HEK293 (cell line): ENCODE measurements around the gene NECAB3.

Experiments
- BCL11B ChIP-seq: fragments of 450-650 bp; formaldehyde crosslinking; IDR thresholded peaks from 2 replicates; pipeline ENCODE4 v1.5.1; 2016; ENCODE audit warnings: low read depth, missing biosample characterization, missing genetic modification characterization
- EGR2 ChIP-seq: fragments of 450-650 bp; formaldehyde crosslinking; IDR thresholded peaks from 2 replicates; pipeline ENCODE4 v1.5.1; 2016; ENCODE audit warnings: low read depth, missing biosample characterization, missing genetic modification characterization
- GLIS1 ChIP-seq: fragments of 450-650 bp; formaldehyde crosslinking; IDR thresholded peaks from 2 replicates; pipeline ENCODE4 v1.5.1; 2016; ENCODE audit warnings: missing biosample characterization, missing genetic modification characterization
- KLF9 ChIP-seq: fragments of 450-650 bp; formaldehyde crosslinking; IDR thresholded peaks from 2 replicates; pipeline ENCODE4 v1.5.1; 2016; ENCODE audit warnings: missing biosample characterization, missing genetic modification characterization, low read depth
- WT1 ChIP-seq: fragments of 450-650 bp; formaldehyde crosslinking; IDR thresholded peaks from 2 replicates; pipeline ENCODE4 v1.5.1; 2016; ENCODE audit warnings: missing biosample characterization, missing genetic modification characterization
- ZBTB17 ChIP-seq: fragments of 450-650 bp; formaldehyde crosslinking; IDR thresholded peaks from 2 replicates; pipeline ENCODE4 v1.5.1; 2016; ENCODE audit warnings: missing biosample characterization, missing genetic modification characterization
- ZNF146 ChIP-seq: fragments of 450-650 bp; formaldehyde crosslinking; IDR thresholded peaks from 2 replicates; pipeline ENCODE4 v1.5.1; 2016; ENCODE audit warnings: missing biosample characterization, missing genetic modification characterization
- ZNF274 ChIP-seq, 2 experiments: fragments of 200-500 bp in 1 of 2; fragments of 450-650 bp in 1 of 2; sonication (Bioruptor generic) in 1 of 2; formaldehyde crosslinking in 1 of 2; IDR thresholded peaks; 2 replicates each; pipeline versions ENCODE4 v1.5.1 to v1.6.1; 2014 to 2016; ENCODE audit warnings: borderline replicate concordance in 1 of 2, inconsistent platforms in 1 of 2, low read length in 1 of 2, missing biosample characterization in 1 of 2, missing genetic modification characterization in 1 of 2
- ZNF394 ChIP-seq: fragments of 450-650 bp; formaldehyde crosslinking; IDR thresholded peaks from 2 replicates; pipeline ENCODE4 v1.5.1; 2016; ENCODE audit warnings: missing biosample characterization, missing genetic modification characterization, mild to moderate bottlenecking, moderate library complexity, borderline replicate concordance
- ZNF544 ChIP-seq: fragments of 450-650 bp; formaldehyde crosslinking; IDR thresholded peaks from 2 replicates; pipeline ENCODE4 v1.5.0; 2017; ENCODE audit warnings: missing biosample characterization, missing genetic modification characterization
- ZNF664 ChIP-seq: fragments of 450-650 bp; formaldehyde crosslinking; IDR thresholded peaks from 2 replicates; pipeline ENCODE4 v1.5.1; 2016; ENCODE audit warnings: missing biosample characterization, missing genetic modification characterization
- ZNF670 ChIP-seq: fragments of 450-650 bp; formaldehyde crosslinking; IDR thresholded peaks from 2 replicates; pipeline ENCODE4 v1.5.1; 2016; ENCODE audit warnings: missing biosample characterization, missing genetic modification characterization, low read depth
- ZNF747 ChIP-seq: fragments of 450-650 bp; formaldehyde crosslinking; IDR thresholded peaks from 2 replicates; pipeline ENCODE4 v1.5.1; 2016; ENCODE audit warnings: missing biosample characterization, missing genetic modification characterization
- ZSCAN30 ChIP-seq: fragments of 450-650 bp; IDR thresholded peaks from 2 replicates; pipeline ENCODE4 v1.5.1; 2018; ENCODE audit warnings: missing biosample characterization, mild to moderate bottlenecking, missing genetic modification characterization, moderate library complexity
- TF ChIP-seq, protein P1 (sequence below): fragments of 450-650 bp; formaldehyde crosslinking; IDR thresholded peaks from 2 replicates; pipeline ENCODE4 v1.5.1; 2016; ENCODE audit warnings: missing biosample characterization, missing genetic modification characterization
- TF ChIP-seq, protein P2 (sequence below): fragments of 450-650 bp; formaldehyde crosslinking; IDR thresholded peaks from 2 replicates; pipeline ENCODE4 v1.5.1; 2016; ENCODE audit warnings: missing biosample characterization, missing genetic modification characterization
- TF ChIP-seq, protein P3 (sequence below): fragments of 450-650 bp; IDR thresholded peaks from 2 replicates; pipeline ENCODE4 v1.5.1; 2018; ENCODE audit warnings: missing biosample characterization, mild to moderate bottlenecking, missing genetic modification characterization
- TF ChIP-seq, protein P4 (sequence below): sonication (generic); formaldehyde crosslinking; IDR thresholded peaks from 2 replicates; pipeline ENCODE4 v1.8.1; 2022; ENCODE audit warnings: mild to moderate bottlenecking, moderate library complexity, missing genetic modification reagents
- TF ChIP-seq, protein P5 (sequence below): fragments of 450-650 bp; formaldehyde crosslinking; IDR thresholded peaks from 2 replicates; pipeline ENCODE4; 2016; ENCODE audit warnings: missing biosample characterization, missing genetic modification characterization
- TF ChIP-seq, protein P6 (sequence below): fragments of 450-650 bp; formaldehyde crosslinking; IDR thresholded peaks from 2 replicates; pipeline ENCODE4 v1.5.1; 2016; ENCODE audit warnings: missing biosample characterization, missing genetic modification characterization
- TF ChIP-seq, protein P7 (sequence below): fragments of 450-650 bp; formaldehyde crosslinking; IDR thresholded peaks from 2 replicates; pipeline ENCODE4 v1.5.1; 2016; ENCODE audit warnings: missing biosample characterization, missing genetic modification characterization, borderline replicate concordance

Gene NECAB3

DNA sequence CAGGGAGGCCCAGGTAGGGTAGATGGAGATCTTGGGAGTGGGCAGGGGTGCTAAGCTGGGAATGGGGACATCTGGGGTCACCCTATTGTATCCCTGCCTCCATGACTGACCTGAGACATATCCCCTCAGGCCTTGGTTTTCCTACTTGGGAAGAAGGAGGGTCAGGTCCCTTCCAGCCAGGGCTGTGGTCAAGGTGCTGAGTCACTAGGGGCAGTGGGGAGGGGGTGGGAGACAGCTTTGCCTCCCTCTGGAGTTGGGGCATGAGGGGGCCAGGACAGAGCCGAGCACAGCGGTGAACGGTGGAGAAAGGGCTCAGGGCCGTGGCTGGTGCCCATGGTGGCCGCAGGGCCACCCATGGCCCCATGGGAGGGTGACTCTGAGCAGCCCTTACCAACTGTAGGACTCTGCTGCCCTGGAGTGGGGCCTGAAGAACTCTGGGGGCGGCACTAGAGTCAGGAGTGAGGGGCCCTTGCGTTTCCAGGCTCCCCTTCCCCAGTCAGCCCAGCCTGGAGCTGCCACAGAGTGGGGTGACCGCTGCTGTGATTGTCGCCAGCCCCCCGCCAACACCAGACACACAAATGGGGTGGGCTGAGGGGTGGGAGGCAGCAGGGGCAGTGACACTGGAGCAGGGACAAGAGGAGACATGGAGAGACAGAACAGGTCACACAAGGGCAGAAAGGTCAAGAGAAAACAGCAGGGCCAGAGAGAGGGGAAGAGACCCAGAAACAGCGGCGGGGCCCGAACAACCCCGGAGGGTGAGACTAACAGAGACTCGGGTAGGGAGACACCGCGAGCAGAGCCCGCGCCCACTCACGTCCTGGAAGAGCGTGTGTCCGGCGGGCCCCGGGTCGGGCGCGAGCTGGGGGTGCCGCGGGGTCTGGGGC is 576 bp downstream of the NECAB3 start (continued):
- TF ChIP-seq, protein P1, sequence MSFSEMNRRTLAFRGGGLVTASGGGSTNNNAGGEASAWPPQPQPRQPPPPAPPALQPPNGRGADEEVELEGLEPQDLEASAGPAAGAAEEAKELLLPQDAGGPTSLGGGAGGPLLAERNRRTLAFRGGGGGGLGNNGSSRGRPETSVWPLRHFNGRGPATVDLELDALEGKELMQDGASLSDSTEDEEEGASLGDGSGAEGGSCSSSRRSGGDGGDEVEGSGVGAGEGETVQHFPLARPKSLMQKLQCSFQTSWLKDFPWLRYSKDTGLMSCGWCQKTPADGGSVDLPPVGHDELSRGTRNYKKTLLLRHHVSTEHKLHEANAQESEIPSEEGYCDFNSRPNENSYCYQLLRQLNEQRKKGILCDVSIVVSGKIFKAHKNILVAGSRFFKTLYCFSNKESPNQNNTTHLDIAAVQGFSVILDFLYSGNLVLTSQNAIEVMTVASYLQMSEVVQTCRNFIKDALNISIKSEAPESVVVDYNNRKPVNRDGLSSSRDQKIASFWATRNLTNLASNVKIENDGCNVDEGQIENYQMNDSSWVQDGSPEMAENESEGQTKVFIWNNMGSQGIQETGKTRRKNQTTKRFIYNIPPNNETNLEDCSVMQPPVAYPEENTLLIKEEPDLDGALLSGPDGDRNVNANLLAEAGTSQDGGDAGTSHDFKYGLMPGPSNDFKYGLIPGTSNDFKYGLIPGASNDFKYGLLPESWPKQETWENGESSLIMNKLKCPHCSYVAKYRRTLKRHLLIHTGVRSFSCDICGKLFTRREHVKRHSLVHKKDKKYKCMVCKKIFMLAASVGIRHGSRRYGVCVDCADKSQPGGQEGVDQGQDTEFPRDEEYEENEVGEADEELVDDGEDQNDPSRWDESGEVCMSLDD (tag by site-specific recombination): no peak
- TF ChIP-seq, protein P2, sequence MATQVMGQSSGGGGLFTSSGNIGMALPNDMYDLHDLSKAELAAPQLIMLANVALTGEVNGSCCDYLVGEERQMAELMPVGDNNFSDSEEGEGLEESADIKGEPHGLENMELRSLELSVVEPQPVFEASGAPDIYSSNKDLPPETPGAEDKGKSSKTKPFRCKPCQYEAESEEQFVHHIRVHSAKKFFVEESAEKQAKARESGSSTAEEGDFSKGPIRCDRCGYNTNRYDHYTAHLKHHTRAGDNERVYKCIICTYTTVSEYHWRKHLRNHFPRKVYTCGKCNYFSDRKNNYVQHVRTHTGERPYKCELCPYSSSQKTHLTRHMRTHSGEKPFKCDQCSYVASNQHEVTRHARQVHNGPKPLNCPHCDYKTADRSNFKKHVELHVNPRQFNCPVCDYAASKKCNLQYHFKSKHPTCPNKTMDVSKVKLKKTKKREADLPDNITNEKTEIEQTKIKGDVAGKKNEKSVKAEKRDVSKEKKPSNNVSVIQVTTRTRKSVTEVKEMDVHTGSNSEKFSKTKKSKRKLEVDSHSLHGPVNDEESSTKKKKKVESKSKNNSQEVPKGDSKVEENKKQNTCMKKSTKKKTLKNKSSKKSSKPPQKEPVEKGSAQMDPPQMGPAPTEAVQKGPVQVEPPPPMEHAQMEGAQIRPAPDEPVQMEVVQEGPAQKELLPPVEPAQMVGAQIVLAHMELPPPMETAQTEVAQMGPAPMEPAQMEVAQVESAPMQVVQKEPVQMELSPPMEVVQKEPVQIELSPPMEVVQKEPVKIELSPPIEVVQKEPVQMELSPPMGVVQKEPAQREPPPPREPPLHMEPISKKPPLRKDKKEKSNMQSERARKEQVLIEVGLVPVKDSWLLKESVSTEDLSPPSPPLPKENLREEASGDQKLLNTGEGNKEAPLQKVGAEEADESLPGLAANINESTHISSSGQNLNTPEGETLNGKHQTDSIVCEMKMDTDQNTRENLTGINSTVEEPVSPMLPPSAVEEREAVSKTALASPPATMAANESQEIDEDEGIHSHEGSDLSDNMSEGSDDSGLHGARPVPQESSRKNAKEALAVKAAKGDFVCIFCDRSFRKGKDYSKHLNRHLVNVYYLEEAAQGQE (tag by site-specific recombination): no peak
- TF ChIP-seq BCL11B (tag by site-specific recombination) (0 out of 2 replicates have a peak, but pooled peaks have one; percentile 44), ZNF670 (tag by site-specific recombination) (no peak), ZBTB17 (no peak), ZSCAN30 (tag by site-specific recombination) (no peak), ZNF394 (tag by site-specific recombination) (no peak), WT1 (no peak), EGR2 (peak; percentile 24; the same call in 1 of the 2 replicates), ZNF664 (tag by site-specific recombination) (no peak), ZNF274 (IDR thresholded peaks at IDR 0.05; ENCODE audit: low read length) (no peak), ZNF274 (tag by site-specific recombination; IDR thresholded peaks at IDR 0.05; ENCODE audit: borderline replicate concordance) (no peak), KLF9 (tag by site-specific recombination) (no peak), ZNF146 (tag by site-specific recombination) (peak; percentile 23; the same call in 1 of the 2 replicates), ZNF747 (tag by site-specific recombination) (no peak), GLIS1 (tag by site-specific recombination) (no peak), ZNF544 (no peak)
- TF ChIP-seq, protein P3, sequence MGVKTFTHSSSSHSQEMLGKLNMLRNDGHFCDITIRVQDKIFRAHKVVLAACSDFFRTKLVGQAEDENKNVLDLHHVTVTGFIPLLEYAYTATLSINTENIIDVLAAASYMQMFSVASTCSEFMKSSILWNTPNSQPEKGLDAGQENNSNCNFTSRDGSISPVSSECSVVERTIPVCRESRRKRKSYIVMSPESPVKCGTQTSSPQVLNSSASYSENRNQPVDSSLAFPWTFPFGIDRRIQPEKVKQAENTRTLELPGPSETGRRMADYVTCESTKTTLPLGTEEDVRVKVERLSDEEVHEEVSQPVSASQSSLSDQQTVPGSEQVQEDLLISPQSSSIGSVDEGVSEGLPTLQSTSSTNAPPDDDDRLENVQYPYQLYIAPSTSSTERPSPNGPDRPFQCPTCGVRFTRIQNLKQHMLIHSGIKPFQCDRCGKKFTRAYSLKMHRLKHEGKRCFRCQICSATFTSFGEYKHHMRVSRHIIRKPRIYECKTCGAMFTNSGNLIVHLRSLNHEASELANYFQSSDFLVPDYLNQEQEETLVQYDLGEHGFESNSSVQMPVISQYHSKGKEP (tag by site-specific recombination): no peak
- TF ChIP-seq, protein P4, sequence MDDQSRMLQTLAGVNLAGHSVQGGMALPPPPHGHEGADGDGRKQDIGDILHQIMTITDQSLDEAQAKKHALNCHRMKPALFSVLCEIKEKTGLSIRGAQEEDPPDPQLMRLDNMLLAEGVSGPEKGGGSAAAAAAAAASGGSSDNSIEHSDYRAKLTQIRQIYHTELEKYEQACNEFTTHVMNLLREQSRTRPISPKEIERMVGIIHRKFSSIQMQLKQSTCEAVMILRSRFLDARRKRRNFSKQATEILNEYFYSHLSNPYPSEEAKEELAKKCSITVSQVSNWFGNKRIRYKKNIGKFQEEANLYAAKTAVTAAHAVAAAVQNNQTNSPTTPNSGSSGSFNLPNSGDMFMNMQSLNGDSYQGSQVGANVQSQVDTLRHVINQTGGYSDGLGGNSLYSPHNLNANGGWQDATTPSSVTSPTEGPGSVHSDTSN: no peak
- TF ChIP-seq, protein P5, sequence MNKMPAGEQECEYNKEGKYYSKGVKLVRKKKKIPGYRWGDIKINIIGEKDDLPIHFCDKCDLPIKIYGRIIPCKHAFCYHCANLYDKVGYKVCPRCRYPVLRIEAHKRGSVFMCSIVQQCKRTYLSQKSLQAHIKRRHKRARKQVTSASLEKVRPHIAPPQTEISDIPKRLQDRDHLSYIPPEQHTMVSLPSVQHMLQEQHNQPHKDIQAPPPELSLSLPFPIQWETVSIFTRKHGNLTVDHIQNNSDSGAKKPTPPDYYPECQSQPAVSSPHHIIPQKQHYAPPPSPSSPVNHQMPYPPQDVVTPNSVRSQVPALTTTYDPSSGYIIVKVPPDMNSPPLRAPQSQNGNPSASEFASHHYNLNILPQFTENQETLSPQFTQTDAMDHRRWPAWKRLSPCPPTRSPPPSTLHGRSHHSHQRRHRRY (tag by site-specific recombination): no peak
- TF ChIP-seq, protein P6, sequence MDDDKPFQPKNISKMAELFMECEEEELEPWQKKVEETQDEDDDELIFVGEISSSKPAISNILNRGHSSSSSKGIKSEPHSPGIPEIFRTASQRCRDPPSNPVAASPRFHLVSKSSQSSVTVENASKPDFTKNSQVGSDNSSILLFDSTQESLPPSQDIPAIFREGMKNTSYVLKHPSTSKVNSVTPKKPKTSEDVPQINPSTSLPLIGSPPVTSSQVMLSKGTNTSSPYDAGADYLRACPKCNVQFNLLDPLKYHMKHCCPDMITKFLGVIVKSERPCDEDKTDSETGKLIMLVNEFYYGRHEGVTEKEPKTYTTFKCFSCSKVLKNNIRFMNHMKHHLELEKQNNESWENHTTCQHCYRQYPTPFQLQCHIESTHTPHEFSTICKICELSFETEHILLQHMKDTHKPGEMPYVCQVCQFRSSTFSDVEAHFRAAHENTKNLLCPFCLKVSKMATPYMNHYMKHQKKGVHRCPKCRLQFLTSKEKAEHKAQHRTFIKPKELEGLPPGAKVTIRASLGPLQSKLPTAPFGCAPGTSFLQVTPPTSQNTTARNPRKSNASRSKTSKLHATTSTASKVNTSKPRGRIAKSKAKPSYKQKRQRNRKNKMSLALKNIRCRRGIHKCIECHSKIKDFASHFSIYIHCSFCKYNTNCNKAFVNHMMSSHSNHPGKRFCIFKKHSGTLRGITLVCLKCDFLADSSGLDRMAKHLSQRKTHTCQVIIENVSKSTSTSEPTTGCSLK: no peak
- TF ChIP-seq, protein P7, sequence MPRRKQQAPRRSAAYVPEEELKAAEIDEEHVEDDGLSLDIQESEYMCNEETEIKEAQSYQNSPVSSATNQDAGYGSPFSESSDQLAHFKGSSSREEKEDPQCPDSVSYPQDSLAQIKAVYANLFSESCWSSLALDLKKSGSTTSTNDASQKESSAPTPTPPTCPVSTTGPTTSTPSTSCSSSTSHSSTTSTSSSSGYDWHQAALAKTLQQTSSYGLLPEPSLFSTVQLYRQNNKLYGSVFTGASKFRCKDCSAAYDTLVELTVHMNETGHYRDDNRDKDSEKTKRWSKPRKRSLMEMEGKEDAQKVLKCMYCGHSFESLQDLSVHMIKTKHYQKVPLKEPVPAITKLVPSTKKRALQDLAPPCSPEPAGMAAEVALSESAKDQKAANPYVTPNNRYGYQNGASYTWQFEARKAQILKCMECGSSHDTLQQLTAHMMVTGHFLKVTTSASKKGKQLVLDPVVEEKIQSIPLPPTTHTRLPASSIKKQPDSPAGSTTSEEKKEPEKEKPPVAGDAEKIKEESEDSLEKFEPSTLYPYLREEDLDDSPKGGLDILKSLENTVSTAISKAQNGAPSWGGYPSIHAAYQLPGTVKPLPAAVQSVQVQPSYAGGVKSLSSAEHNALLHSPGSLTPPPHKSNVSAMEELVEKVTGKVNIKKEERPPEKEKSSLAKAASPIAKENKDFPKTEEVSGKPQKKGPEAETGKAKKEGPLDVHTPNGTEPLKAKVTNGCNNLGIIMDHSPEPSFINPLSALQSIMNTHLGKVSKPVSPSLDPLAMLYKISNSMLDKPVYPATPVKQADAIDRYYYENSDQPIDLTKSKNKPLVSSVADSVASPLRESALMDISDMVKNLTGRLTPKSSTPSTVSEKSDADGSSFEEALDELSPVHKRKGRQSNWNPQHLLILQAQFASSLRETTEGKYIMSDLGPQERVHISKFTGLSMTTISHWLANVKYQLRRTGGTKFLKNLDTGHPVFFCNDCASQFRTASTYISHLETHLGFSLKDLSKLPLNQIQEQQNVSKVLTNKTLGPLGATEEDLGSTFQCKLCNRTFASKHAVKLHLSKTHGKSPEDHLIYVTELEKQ (tag by site-specific recombination): no peak
